GM15510 (cell line): Measurements from ENCODE around the gene DDX1.

Experiments
- POLR2A ChIP-seq: IDR thresholded peaks from 3 replicates; pipeline ENCODE4 v1.6.1; 2011; ENCODE audit warnings: borderline replicate concordance; ENCODE audit not compliant: insufficient read length; ENCODE audit errors: extremely low read depth

DDX1 gene

GRCh38 chr2:15559379-15560139 lies 32.1 kb upstream of the DDX1 start:
- no peak for TF ChIP-seq POLR2A

DNA sequence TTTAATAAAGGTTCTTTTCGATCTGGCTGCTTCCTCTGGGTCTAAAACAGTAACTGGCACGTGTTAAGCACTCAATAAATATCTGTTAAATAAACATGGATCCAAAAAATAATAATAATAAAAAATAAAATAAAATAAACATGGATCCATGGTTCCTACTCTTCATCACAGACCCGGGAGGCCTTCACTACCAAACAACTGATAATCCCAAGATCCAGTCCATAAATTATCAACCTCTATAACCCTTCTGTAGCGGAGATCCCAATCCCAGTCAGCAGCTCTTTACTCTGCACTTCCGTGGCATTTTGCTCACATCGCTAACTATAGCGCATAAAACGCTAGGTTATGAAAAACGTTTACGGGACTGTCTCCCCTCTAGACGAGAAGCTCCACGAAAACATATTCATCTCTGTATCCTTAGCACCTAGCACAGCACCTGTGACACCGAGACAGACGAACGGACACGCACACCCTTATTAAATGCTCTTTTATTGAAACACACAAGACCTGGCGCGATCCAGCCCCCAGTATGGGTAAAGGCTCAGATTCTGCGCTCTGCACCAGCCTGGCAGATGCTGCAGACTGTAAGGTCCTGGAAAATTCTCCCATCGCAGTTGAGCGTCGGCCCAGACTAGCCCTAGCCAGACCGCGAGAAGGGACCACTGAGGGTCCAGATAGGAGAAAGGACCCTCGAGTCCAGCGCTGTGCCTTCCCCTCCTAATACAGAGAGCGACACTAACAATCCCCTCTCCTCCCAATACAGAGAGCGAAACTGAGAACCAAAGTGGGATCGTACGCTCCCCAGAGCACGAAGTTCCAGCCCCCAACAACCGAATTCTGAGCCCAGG lies 31.3 kb upstream of the DDX1 start:
- TF ChIP-seq POLR2A: no peak

- peak; percentile 80 for TF ChIP-seq POLR2A
These were observed 30.6 kb upstream of the DDX1 start, which contains the start of gene NBAS for GRCh38 chr2:15560988-15561573. TSS of gene NBAS (minus strand) at chr2:15561334. CDS start at chr2:15561304, 30 bp downstream.

DNA sequence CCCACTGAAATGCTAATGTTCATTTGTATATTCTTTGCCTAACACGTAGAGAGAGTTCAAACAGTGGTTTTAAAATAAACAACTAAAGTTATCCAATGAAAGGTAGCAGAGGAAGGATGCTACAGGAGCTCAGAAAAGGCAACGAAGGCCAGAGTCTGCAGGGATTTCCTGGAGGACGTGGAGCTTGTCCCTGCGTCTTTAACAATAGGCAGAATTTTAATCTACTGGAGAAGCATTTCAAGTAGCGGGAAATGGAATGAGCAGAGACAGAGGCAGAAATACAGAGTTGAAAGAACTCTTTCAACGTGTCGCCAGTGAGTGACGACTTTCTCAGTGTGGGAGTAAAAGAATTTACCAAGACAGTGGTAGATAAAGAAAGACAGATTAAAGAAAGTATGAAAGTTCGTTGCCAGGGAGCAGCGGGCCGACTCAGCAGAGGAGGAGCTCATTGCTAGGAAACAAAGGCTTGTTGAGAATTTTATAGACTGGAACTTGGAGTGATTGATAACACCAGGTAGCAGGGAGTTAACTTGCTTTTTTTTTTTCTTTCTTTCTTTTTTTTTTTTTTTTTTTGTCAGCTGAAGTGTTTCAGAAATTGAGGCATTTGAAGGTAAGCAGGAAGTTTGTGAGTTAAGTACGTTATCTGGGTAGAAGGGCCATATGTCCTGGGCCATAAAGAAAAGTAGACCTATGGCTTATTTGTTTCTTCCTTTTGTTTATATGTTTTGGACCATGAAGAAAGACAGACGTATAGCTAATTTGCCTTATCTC lies 29.9 kb upstream of the DDX1 start:
- no peak for TF ChIP-seq POLR2A

GRCh38 chr2:15562354-15563031 lies 29.2 kb upstream of the DDX1 start:
- no peak for TF ChIP-seq POLR2A

- TF ChIP-seq POLR2A: no peak
These were observed 28.2 kb upstream of the DDX1 start for GRCh38 chr2:15563227-15564100.

- no peak for TF ChIP-seq POLR2A
These were observed 26.3 kb upstream of the DDX1 start for GRCh38 chr2:15565392-15565791.

GRCh38 chr2:15565994-15566671 lies 25.5 kb upstream of the DDX1 start:
- no peak for TF ChIP-seq POLR2A

DNA sequence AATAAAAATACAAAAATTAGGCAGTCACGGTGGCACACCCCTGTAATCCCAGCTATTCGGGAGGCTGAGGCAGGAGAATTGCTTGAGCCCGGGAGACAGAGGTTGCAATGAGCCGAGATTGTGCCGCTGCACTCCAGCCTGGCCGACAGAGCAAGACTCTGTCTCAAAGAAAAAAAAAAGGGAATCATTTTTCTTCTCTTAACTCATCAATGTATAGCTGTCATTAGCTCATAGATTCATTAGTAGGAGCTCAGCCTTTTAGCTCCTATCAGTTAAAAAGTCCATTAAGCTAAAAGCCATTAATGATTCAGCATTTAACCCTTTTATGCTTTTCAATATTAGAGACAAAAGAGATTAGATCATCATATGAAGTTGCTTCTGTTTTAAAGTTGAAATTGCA lies 24.8 kb upstream of the DDX1 start:
- no peak for TF ChIP-seq POLR2A

DNA sequence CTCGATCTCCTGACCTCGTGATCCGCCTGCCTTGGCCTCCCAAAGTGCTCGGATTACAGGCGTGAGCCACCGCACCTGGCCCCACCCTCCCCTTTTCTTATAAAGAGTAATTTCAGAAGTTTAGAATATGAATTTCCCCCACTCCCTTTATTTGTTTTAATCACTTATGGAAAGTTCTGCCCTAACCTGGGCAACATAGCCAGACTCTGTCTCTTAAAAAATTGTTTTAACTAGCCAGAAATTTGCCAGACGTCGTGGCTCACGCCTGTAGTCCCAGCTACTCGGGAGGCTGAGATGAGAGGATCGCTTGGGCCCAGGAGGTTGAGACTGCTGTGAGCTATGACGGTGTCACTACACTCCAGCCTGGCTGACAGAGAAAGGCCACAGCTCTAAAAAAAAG lies 22.8 kb upstream of the DDX1 start:
- TF ChIP-seq POLR2A: no peak

- TF ChIP-seq POLR2A: no peak
These were observed 21.6 kb upstream of the DDX1 start for GRCh38 chr2:15570104-15570503.

DNA sequence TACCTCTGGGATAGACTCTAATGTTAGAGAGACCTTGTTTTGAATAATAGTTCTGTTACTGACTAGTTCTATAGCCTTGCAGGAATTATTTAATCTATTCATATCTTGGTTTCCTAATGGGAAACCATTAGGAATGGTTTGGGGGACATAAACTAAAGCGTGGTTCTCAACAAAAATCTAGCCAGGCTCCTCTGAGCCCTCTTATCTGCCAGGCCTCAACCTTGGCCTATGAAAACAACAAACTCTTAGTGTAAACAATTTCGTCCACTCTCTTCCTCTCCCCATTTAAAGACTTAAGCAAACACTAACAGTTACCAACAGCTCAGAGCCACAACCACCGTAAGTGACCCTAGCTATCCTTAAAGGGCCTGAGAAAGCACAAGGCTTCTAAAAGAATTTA lies 19.9 kb upstream of the DDX1 start:
- no peak for TF ChIP-seq POLR2A
